Skin of body (tissue), 2 donors: Measurements from ENCODE around the gene ABHD14A. TPM values are rescaled to one million over a fixed set of nuclear protein-coding genes. Genes with fewer than 3 reads are reported as not detected.
A peak's percentile ranks its signal among the peaks of the same experiment; 100 is the strongest.

ENCODE experiments used
- DNase-seq: peaks from one replicate; lab custom pipeline; 2025; lab: John Stamatoyannopoulos, UW
- total RNA-seq: library from RNA; depleted of rRNA; stranded (reverse); fragments of >200 nt; gene quantifications from one replicate; pipeline ENCODE4 v1.2.3, GENCODE V29; 2014

Gene ABHD14A
- total RNA-seq, 1 donor from 2014 or later: 6.6 TPM

GRCh38 chr3:51955893-51956770 lies 18.7 kb upstream of the ABHD14A start:
- no peak for DNase-seq

GRCh38 chr3:51957520-51958205 lies 17.2 kb upstream of the ABHD14A start:
- DNase-seq: no peak

- no peak for DNase-seq
Measured at GRCh38 chr3:51958603-51959521, 16.0 kb upstream of the ABHD14A start.

GRCh38 chr3:51959651-51960050 lies 15.2 kb upstream of the ABHD14A start:
- no peak for DNase-seq

GRCh38 chr3:51960386-51960785 lies 14.5 kb upstream of the ABHD14A start:
- no peak for DNase-seq

- DNase-seq: no peak
Measured at GRCh38 chr3:51961011-51961410, 13.9 kb upstream of the ABHD14A start.

GRCh38 chr3:51961602-51962569 lies 13.0 kb upstream of the ABHD14A start:
- DNase-seq: no peak

- no peak for DNase-seq
Measured at GRCh38 chr3:51962854-51963530, 11.9 kb upstream of the ABHD14A start.

- no peak for DNase-seq
Measured at GRCh38 chr3:51963951-51964451, 10.9 kb upstream of the ABHD14A start.

- DNase-seq: no peak
Measured at GRCh38 chr3:51964521-51964920, 10.3 kb upstream of the ABHD14A start.

GRCh38 chr3:51966016-51966415 lies 8.8 kb upstream of the ABHD14A start:
- DNase-seq: no peak

- DNase-seq: no peak
Measured at GRCh38 chr3:51966486-51966885, 8.4 kb upstream of the ABHD14A start.

GRCh38 chr3:51966922-51967383 lies 7.9 kb upstream of the ABHD14A start:
- peak; percentile 25 for DNase-seq

GRCh38 chr3:51967384-51968169 lies 7.3 kb upstream of the ABHD14A start, which contains the start of gene PCBP4:
Gene PCBP4 (minus strand): TSS chr3:51967454. CDS start chr3:51961240, 6,214 bp downstream.
- peak; percentile 19 for DNase-seq

- DNase-seq: no peak
Measured at GRCh38 chr3:51968170-51968775, 6.6 kb upstream of the ABHD14A start.

GRCh38 chr3:51968883-51969678 lies 5.8 kb upstream of the ABHD14A start:
- DNase-seq: no peak

- DNase-seq: no peak
Measured at GRCh38 chr3:51969841-51970240, 5.0 kb upstream of the ABHD14A start.
